Endothelial cell of umbilical vein (primary cell): ENCODE results near the gene DCC. TPM values are rescaled to one million over a fixed set of nuclear protein-coding genes. Genes with fewer than 3 reads are reported as not detected.

Experiments
- BruUV-seq: library from RNA; stranded (reverse); fragments of 400-500 nt; replicated peaks from 2 replicates; lab custom pipeline; 2021; lab: Mats Ljungman, UMichigan
- CTCF ChIA-PET: fragments of 300-600, 350-600 bp; sonication (Branson Sonifier 250); formaldehyde crosslinking; loops from one replicate; lab custom pipeline; 2021; ENCODE audit warnings: antibody characterized with exemption, inconsistent platforms; lab: Charles Lee
- POLR2A ChIA-PET: fragments of 300-600, 350-600 bp; sonication (Branson Sonifier 250); formaldehyde crosslinking; loops from one replicate; lab custom pipeline; 2021; ENCODE audit warnings: antibody characterized with exemption, inconsistent platforms; lab: Charles Lee
- DNase-seq: peaks from one replicate; pipeline ENCODE4 v3.0.0-alpha.2; 2011; ENCODE audit warnings: low read depth, low spot score
- FAIRE-seq: peaks from 2 replicates; lab custom pipeline; 2011; peaks lifted over from hg19 to GRCh38; lab: Jason Lieb, UNC
- H2AFZ ChIP-seq: 2 replicates; pipeline ENCODE4 v1.6.0; 2012; ENCODE audit warnings: low read depth, low read length, control low read depth, inconsistent platforms
- H3K27ac ChIP-seq: 2 replicates; pipeline ENCODE4 v1.5.1; 2011; ENCODE audit warnings: low read depth, mild to moderate bottlenecking, control low read depth, low read length, moderate library complexity; ENCODE audit not compliant: insufficient read depth
- H3K27me3 ChIP-seq, 2 experiments: 2 replicates each; pipeline versions ENCODE4 v1.6.0 to v1.6.1; 2011; ENCODE audit warnings: low read length in 2 of 2, mixed read lengths in 1 of 2; ENCODE audit not compliant: control insufficient read depth in 2 of 2, insufficient read depth in 2 of 2
- H3K36me3 ChIP-seq, 2 experiments: 2 replicates in 1 of 2; 3 replicates in 1 of 2; pipeline ENCODE4 v1.5.1; 2011; ENCODE audit warnings: low read length in 2 of 2, mild to moderate bottlenecking in 1 of 2, moderate library complexity in 1 of 2; ENCODE audit not compliant: control insufficient read depth in 2 of 2, insufficient read depth in 2 of 2; ENCODE audit errors: extremely low read depth in 1 of 2
- H3K4me1 ChIP-seq: 3 replicates; pipeline ENCODE4 v1.5.1; 2011; ENCODE audit warnings: mild to moderate bottlenecking, low read length; ENCODE audit not compliant: control insufficient read depth, insufficient read depth; ENCODE audit errors: extremely low read depth
- H3K4me2 ChIP-seq: 2 replicates; pipeline ENCODE4 v1.6.1; 2011; ENCODE audit warnings: low read length, control low read depth, mixed read lengths; ENCODE audit not compliant: insufficient read depth
- H3K4me3 ChIP-seq, 3 experiments: fragments of 200-600 bp in 1 of 3; sonication (generic), shearing (Covaris generic) in 1 of 3; replicated peaks in 1 of 3; 2 replicates each; pipeline ENCODE4 v1.5.1; 2011 to 2016; ENCODE audit warnings: control low read depth in 3 of 3, low read length in 3 of 3, mild to moderate bottlenecking in 2 of 3, inconsistent platforms in 1 of 3, low read depth in 1 of 3, moderate library complexity in 1 of 3; ENCODE audit not compliant: insufficient read depth in 1 of 3
- H3K79me2 ChIP-seq: 2 replicates; pipeline ENCODE4 v1.6.0; 2012; ENCODE audit warnings: low read length, inconsistent platforms; ENCODE audit not compliant: control insufficient read depth, insufficient read depth
- H3K9ac ChIP-seq: replicated peaks from 2 replicates; pipeline ENCODE3; 2011; ENCODE audit warnings: low read length, control low read depth; ENCODE audit not compliant: insufficient read depth; ENCODE audit errors: extremely low read depth
- H3K9me1 ChIP-seq: replicated peaks from 3 replicates; pipeline ENCODE4 v1.6.0; 2011; ENCODE audit warnings: mild to moderate bottlenecking, low read length; ENCODE audit not compliant: control insufficient read depth, insufficient read depth; ENCODE audit errors: extremely low read depth
- H3K9me3 ChIP-seq: replicated peaks from 2 replicates; pipeline ENCODE4 v1.5.1; 2012; ENCODE audit warnings: low read length, inconsistent platforms; ENCODE audit not compliant: control insufficient read depth, insufficient read depth
- H4K20me1 ChIP-seq: replicated peaks from 2 replicates; pipeline ENCODE3; 2011; ENCODE audit warnings: mild to moderate bottlenecking, low read length; ENCODE audit not compliant: control insufficient read depth, insufficient read depth; ENCODE audit errors: extremely low read depth
- CTCF ChIP-seq, 2 donors: IDR thresholded peaks; 1 replicate in 1 of 2; 2 replicates in 1 of 2; pipeline ENCODE4 v1.5.1; 2011; ENCODE audit warnings: low read length in 2 of 2, mild to moderate bottlenecking in 2 of 2, moderate library complexity in 2 of 2, control low read depth in 1 of 2, inconsistent platforms in 1 of 2, low read depth in 1 of 2; ENCODE audit not compliant: insufficient read depth in 1 of 2; ENCODE audit errors: extremely low read depth in 1 of 2
- EZH2 ChIP-seq: IDR thresholded peaks from 2 replicates; pipeline ENCODE4 v1.6.1; 2012; ENCODE audit warnings: borderline replicate concordance, low read depth, mild to moderate bottlenecking, moderate library complexity, low read length, inconsistent platforms; ENCODE audit not compliant: severe bottlenecking
- FOS ChIP-seq: IDR thresholded peaks from 2 replicates; pipeline ENCODE4 v1.6.1; 2011; ENCODE audit warnings: mild to moderate bottlenecking, low read length, moderate library complexity, borderline replicate concordance; ENCODE audit not compliant: insufficient read depth
- GATA2 ChIP-seq: IDR thresholded peaks from 2 replicates; pipeline ENCODE4 v1.7.0; 2011; ENCODE audit warnings: low read depth, mild to moderate bottlenecking, moderate library complexity, mixed read lengths, low read length; ENCODE audit not compliant: insufficient read length, insufficient read depth
- JUN ChIP-seq: IDR thresholded peaks from 2 replicates; pipeline ENCODE4 v1.6.1; 2011; ENCODE audit warnings: borderline replicate concordance, low read depth; ENCODE audit not compliant: insufficient read length, insufficient read depth
- MAX ChIP-seq: IDR thresholded peaks from 2 replicates; pipeline ENCODE4 v1.6.1; 2011; ENCODE audit not compliant: insufficient read depth, insufficient read length
- MYC ChIP-seq: IDR thresholded peaks from one replicate; pipeline ENCODE4 v1.6.1; 2011; ENCODE audit warnings: mild to moderate bottlenecking, low read depth, low read length
- POLR2A ChIP-seq: IDR thresholded peaks from 2 replicates; pipeline ENCODE4 v1.6.1; 2012; ENCODE audit warnings: low read depth, mild to moderate bottlenecking, control low read depth, low read length
- POLR2AphosphoS5 ChIP-seq: IDR thresholded peaks from 2 replicates; pipeline ENCODE4 v1.6.1; 2012; ENCODE audit warnings: low read depth, mild to moderate bottlenecking, control low read depth, low read length, moderate library complexity; ENCODE audit not compliant: insufficient read depth
- dilution Hi-C: fragments of 300-500 bp; cut with MboI; formaldehyde crosslinking; loops from one replicate; pipeline ENCODE4 v1.15.0; 2019; ENCODE audit warnings: low sequenced_read_pairs; ENCODE audit not compliant: extremely low pct_ligation_motif_present
- intact Hi-C: fragments of 100-400 bp; cut with micrococcal nuclease; formaldehyde crosslinking; loops from one replicate; pipeline ENCODE4 v1.10.0; 2022
- polyA plus RNA-seq, 4 experiments: library from polyadenylated mRNA; depleted of rRNA in 3 of 4; stranded (reverse) in 3 of 4; unstranded in 1 of 4; fragments of >200 nt; gene quantifications; 2 replicates each; pipeline versions ENCODE4 v1.2.1 to v1.2.3, GENCODE V29; 2011 to 2012; ENCODE audit warnings: missing spikeins in 1 of 4
- total RNA-seq: library from RNA; stranded (reverse); gene quantifications from 2 replicates; pipeline ENCODE4 v1.2.3, GENCODE V29; 2021

DCC gene
- total and polyA plus RNA-seq, 2 donors (not counting 3 experiments of a cell fraction or from before 2014, with no cell fraction given): not detected

- BruUV-seq: no TSS peak
- Histone ChIP-seq H3K4me2 (no peak overlapping the region), H4K20me1 (no peaks in the 10 kb centered on the region), H3K9ac (no peak overlapping the region), H3K9me1 (no peaks in the 10 kb centered on the region), H3K27me3 (no peaks in the 10 kb centered on the region), H3K79me2 (no peaks in the 10 kb centered on the region), H3K36me3 (no peaks in the 10 kb centered on the region), H3K27ac (no peak overlapping the region), H2AFZ (no peak overlapping the region), H3K4me1 (no peaks in the 10 kb centered on the region), H3K4me3 (no peak overlapping the region), H3K9me3 (peaks cover 2% of the 10 kb centered on the region)
- DNase-seq (no peak), FAIRE-seq (no peak)
- ChIA-PET CTCF (no interaction called here), POLR2A (no interaction called here)
- dilution Hi-C loops: no loop called here
- TF ChIP-seq EZH2 (no peak), POLR2A (no peak), CTCF (IDR thresholded peaks at IDR 0.05; ENCODE audit: extremely low read depth in 1 of 2, insufficient read depth in 1 of 2, low read depth in 1 of 2, low read length in 2 of 2) (no peak), JUN (no peak), FOS (no peak), POLR2AphosphoS5 (no peak), GATA2 (no peak), MAX (no peak), MYC (no peak)
- intact Hi-C loops: no loop called here
Observed at GRCh38 chr18:53472546-53472945, 1132.5 kb downstream of the DCC start.
